ENCODE results near the gene YBEY.

GRCh38 chr21:46294647-46295176, 8.6 kb downstream of the YBEY start:
- TF ChIP-seq EZH2 (IDR thresholded peaks at IDR 0.05; ENCODE audit: borderline replicate concordance, insufficient read depth, low read length, poor library complexity, severe bottlenecking): no peak
- TF ChIP-seq CTCF (IDR thresholded peaks at IDR 0.05; ENCODE audit: poor library complexity, severe bottlenecking): no peak
- no peak for TF ChIP-seq EP300 (conservative IDR thresholded peaks at IDR 0.05; ENCODE audit: poor library complexity, severe bottlenecking)
- TF ChIP-seq POLR2AphosphoS5 (IDR thresholded peaks at IDR 0.05): no peak
- no peak for TF ChIP-seq TAF1 (IDR thresholded peaks at IDR 0.05; ENCODE audit: low read depth)
- TF ChIP-seq MXI1 (conservative IDR thresholded peaks at IDR 0.05; ENCODE audit: poor library complexity, severe bottlenecking): no peak
- TF ChIP-seq SMC3 (conservative IDR thresholded peaks at IDR 0.05; ENCODE audit: poor library complexity): no peak
- TF ChIP-seq RAD21 (conservative IDR thresholded peaks at IDR 0.05): no peak

Measured in neural cell (in vitro differentiated cells).